ENCODE measurements around the gene C15orf62. TPM values are rescaled to one million over a fixed set of nuclear protein-coding genes. Genes with fewer than 3 reads are reported as not detected.

The C15orf62 gene
- total RNA-seq, 1 experiment from 2014 or later, result 0.72 TPM

DNA sequence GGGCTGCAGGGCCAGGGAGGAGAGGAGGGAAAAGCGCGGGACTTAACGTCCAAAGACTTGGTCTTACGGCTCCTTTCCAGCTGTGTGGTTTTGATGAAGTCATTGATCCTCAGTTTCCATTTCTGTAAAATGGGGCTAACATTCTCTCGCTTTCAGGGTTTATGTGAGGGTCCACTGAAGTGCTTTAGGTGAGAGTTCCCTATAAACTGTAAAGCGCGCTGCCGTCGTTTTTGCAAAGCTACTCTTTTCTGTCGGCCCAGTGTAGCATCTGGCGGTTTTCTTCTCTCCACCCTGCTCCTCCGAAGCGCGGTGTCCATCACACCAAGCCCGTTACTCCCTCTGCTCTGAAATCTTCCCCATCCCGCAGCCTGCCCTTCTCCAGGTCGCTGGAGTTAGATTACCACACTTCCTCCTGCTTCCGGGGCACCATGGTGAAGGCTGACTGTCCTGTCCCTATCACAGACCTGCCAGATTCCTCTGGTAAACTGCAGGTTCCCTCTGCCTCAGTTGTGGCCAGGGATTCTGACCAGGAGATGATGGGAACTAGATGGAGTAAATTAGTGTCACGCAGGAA is 38.2 kb downstream of the C15orf62 start:
- peak overlapping the region; percentile 98 for H3K4me3 Mint-ChIP-seq
- ChIA-PET POLR2A (interaction anchor here (1.3 to 1.8 kb wide), 3 partner anchors 36 to 114 kb away, joined by 3 to 10 read pairs (median 3); partner anchors contain the start of gene SPINT1), CTCF (interaction anchor here (0.8 to 3.3 kb wide), 14 partner anchors 20 to 241 kb away, joined by 3 to 33 read pairs (median 6); partner anchors contain the start of genes GCHFR, RHOV and VPS18)
- H3K36me3 Mint-ChIP-seq, result no peaks in the 10 kb centered on the region; the same call in none of the 2 replicates
- peak overlapping the region; percentile 54; the same call in 1 of the 2 replicates for H3K27ac Mint-ChIP-seq
- TF ChIP-seq MYBL2 (CRISPR knock-in tag; IDR thresholded peaks at IDR 0.05), result no peak
- TF ChIP-seq CREM (CRISPR knock-in tag; IDR thresholded peaks at IDR 0.05), result no peak
- peak; percentile 83 for TF ChIP-seq GTF2I (CRISPR knock-in tag; conservative IDR thresholded peaks at IDR 0.05)
- TF ChIP-seq, protein P1, sequence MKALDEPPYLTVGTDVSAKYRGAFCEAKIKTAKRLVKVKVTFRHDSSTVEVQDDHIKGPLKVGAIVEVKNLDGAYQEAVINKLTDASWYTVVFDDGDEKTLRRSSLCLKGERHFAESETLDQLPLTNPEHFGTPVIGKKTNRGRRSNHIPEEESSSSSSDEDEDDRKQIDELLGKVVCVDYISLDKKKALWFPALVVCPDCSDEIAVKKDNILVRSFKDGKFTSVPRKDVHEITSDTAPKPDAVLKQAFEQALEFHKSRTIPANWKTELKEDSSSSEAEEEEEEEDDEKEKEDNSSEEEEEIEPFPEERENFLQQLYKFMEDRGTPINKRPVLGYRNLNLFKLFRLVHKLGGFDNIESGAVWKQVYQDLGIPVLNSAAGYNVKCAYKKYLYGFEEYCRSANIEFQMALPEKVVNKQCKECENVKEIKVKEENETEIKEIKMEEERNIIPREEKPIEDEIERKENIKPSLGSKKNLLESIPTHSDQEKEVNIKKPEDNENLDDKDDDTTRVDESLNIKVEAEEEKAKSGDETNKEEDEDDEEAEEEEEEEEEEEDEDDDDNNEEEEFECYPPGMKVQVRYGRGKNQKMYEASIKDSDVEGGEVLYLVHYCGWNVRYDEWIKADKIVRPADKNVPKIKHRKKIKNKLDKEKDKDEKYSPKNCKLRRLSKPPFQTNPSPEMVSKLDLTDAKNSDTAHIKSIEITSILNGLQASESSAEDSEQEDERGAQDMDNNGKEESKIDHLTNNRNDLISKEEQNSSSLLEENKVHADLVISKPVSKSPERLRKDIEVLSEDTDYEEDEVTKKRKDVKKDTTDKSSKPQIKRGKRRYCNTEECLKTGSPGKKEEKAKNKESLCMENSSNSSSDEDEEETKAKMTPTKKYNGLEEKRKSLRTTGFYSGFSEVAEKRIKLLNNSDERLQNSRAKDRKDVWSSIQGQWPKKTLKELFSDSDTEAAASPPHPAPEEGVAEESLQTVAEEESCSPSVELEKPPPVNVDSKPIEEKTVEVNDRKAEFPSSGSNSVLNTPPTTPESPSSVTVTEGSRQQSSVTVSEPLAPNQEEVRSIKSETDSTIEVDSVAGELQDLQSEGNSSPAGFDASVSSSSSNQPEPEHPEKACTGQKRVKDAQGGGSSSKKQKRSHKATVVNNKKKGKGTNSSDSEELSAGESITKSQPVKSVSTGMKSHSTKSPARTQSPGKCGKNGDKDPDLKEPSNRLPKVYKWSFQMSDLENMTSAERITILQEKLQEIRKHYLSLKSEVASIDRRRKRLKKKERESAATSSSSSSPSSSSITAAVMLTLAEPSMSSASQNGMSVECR (CRISPR knock-in tag; IDR thresholded peaks at IDR 0.05; ENCODE audit: borderline replicate concordance), result no peak
- TF ChIP-seq NFATC4 (CRISPR knock-in tag; IDR thresholded peaks at IDR 0.05), result no peak
- TF ChIP-seq ZNF263 (CRISPR knock-in tag; IDR thresholded peaks at IDR 0.05; ENCODE audit: low read depth), result no peak
- TF ChIP-seq SOX15 (CRISPR knock-in tag; IDR thresholded peaks at IDR 0.05), result no peak
- no peak for TF ChIP-seq ZNF281 (CRISPR knock-in tag; IDR thresholded peaks at IDR 0.05)
- no peak for TF ChIP-seq HMGA2 (CRISPR knock-in tag; IDR thresholded peaks at IDR 0.05)
- TF ChIP-seq, protein P2, sequence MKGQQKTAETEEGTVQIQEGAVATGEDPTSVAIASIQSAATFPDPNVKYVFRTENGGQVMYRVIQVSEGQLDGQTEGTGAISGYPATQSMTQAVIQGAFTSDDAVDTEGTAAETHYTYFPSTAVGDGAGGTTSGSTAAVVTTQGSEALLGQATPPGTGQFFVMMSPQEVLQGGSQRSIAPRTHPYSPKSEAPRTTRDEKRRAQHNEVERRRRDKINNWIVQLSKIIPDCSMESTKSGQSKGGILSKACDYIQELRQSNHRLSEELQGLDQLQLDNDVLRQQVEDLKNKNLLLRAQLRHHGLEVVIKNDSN (CRISPR knock-in tag; IDR thresholded peaks at IDR 0.05), result 0 out of 2 replicates have a peak, but pooled peaks have one; percentile 12
- TF ChIP-seq SP1 (CRISPR knock-in tag; conservative IDR thresholded peaks at IDR 0.05), result no peak
- TF ChIP-seq ZNF512 (CRISPR knock-in tag; IDR thresholded peaks at IDR 0.05; ENCODE audit: borderline replicate concordance), result no peak
- TF ChIP-seq TCF7 (CRISPR knock-in tag; IDR thresholded peaks at IDR 0.05; ENCODE audit: low read depth), result no peak
- TF ChIP-seq AFF4 (CRISPR knock-in tag; IDR thresholded peaks at IDR 0.05; ENCODE audit: borderline replicate concordance), result no peak
- TF ChIP-seq GABPB1 (CRISPR knock-in tag; IDR thresholded peaks at IDR 0.05), result no peak
- TF ChIP-seq ZNF317 (CRISPR knock-in tag; IDR thresholded peaks at IDR 0.05; ENCODE audit: borderline replicate concordance, low read depth), result no peak
- no peak for TF ChIP-seq CREB1 (CRISPR knock-in tag; IDR thresholded peaks at IDR 0.05)
- no peak for TF ChIP-seq ETV6 (CRISPR knock-in tag; IDR thresholded peaks at IDR 0.05)
- no peak for TF ChIP-seq ZNF396 (CRISPR knock-in tag; IDR thresholded peaks at IDR 0.05; ENCODE audit: borderline replicate concordance)
- TF ChIP-seq, protein P3, sequence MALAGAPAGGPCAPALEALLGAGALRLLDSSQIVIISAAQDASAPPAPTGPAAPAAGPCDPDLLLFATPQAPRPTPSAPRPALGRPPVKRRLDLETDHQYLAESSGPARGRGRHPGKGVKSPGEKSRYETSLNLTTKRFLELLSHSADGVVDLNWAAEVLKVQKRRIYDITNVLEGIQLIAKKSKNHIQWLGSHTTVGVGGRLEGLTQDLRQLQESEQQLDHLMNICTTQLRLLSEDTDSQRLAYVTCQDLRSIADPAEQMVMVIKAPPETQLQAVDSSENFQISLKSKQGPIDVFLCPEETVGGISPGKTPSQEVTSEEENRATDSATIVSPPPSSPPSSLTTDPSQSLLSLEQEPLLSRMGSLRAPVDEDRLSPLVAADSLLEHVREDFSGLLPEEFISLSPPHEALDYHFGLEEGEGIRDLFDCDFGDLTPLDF (CRISPR knock-in tag; IDR thresholded peaks at IDR 0.05), result peak; percentile 45; the same call in 1 of the 2 replicates
- TF ChIP-seq ZNF671 (CRISPR knock-in tag; IDR thresholded peaks at IDR 0.05), result no peak
- DNase-seq (ENCODE audit: low spot score), result no peak
- no peaks in the 10 kb centered on the region for H3K9me3 Mint-ChIP-seq
- no peak for ATAC-seq
- peaks cover 22% of the 10 kb centered on the region for H3K4me1 Mint-ChIP-seq
- H3K27me3 Mint-ChIP-seq (ENCODE audit: low read depth), result no peaks in the 10 kb centered on the region
